Neural progenitor cell (in vitro differentiated cells): ENCODE data around the gene TSPEAR. TPM values are rescaled to one million over a fixed set of nuclear protein-coding genes. Genes with fewer than 3 reads are reported as not detected.

Source experiments
- DNase-seq: peaks from one replicate; pipeline ENCODE4 v3.0.0-alpha.2; 2016; ENCODE audit warnings: low spot score
- H2AFZ ChIP-seq: fragments of 200-600 bp; sonication (generic); replicated peaks from 2 replicates; pipeline ENCODE4 v1.6.1; 2016; ENCODE audit warnings: antibody characterized with exemption
- H3F3A ChIP-seq: fragments of 200-600 bp; sonication (generic); 2 replicates; pipeline ENCODE4 v1.6.1; 2016; ENCODE audit warnings: antibody characterized with exemption, low read depth
- H3K27ac ChIP-seq: fragments of 200-600 bp; sonication (generic); 2 replicates; pipeline ENCODE4 v1.5.1; 2016; ENCODE audit warnings: mild to moderate bottlenecking
- H3K27me3 ChIP-seq: fragments of 200-600 bp; sonication (generic); 2 replicates; pipeline ENCODE4 v1.6.1; 2016; ENCODE audit warnings: mild to moderate bottlenecking, moderate library complexity
- H3K36me3 ChIP-seq: fragments of 200-600 bp; sonication (generic); 2 replicates; pipeline ENCODE4 v1.5.1; 2016
- H3K4me1 ChIP-seq: fragments of 200-600 bp; sonication (generic); 2 replicates; pipeline ENCODE4 v1.6.1; 2016; ENCODE audit warnings: mixed run types
- H3K4me2 ChIP-seq: fragments of 200-600 bp; sonication (generic); 2 replicates; pipeline ENCODE4 v1.6.1; 2016
- H3K4me3 ChIP-seq: fragments of 200-600 bp; sonication (generic); 2 replicates; pipeline ENCODE4 v1.5.1; 2016
- H3K79me2 ChIP-seq: fragments of 200-600 bp; sonication (generic); 2 replicates; pipeline ENCODE4 v1.6.1; 2016; ENCODE audit warnings: low read depth
- H3K9ac ChIP-seq: fragments of 200-600 bp; sonication (generic); 2 replicates; pipeline ENCODE4 v1.6.1; 2016
- H3K9me3 ChIP-seq: fragments of 200-600 bp; sonication (generic); 2 replicates; pipeline ENCODE4 v1.5.1; 2016; ENCODE audit warnings: low read depth
- H4K20me1 ChIP-seq: fragments of 200-600 bp; sonication (generic); 2 replicates; pipeline ENCODE4 v1.6.1; 2016; ENCODE audit warnings: low read depth
- H3K27ac Mint-ChIP-seq: 3 replicates; pipeline ENCODE4 v1.8.0; 2021; ENCODE audit warnings: mixed read lengths
- H3K27me3 Mint-ChIP-seq: 2 replicates; pipeline ENCODE4 v1.8.0; 2022; ENCODE audit warnings: low read depth, mild to moderate bottlenecking, inconsistent platforms, moderate library complexity, mixed read lengths; ENCODE audit not compliant: insufficient read depth
- H3K36me3 Mint-ChIP-seq: 3 replicates; pipeline ENCODE4 v1.8.0; 2021; ENCODE audit warnings: mixed read lengths
- H3K4me1 Mint-ChIP-seq: 3 replicates; pipeline ENCODE4 v1.8.0; 2021; ENCODE audit warnings: mixed read lengths
- H3K4me3 Mint-ChIP-seq: 3 replicates; pipeline ENCODE4 v1.8.0; 2021; ENCODE audit warnings: mild to moderate bottlenecking, moderate library complexity, mixed read lengths
- H3K9me3 Mint-ChIP-seq: 3 replicates; pipeline ENCODE4 v1.8.0; 2020; ENCODE audit warnings: mixed read lengths
- EZH2 ChIP-seq: fragments of 200-600 bp; sonication (generic); IDR thresholded peaks from 2 replicates; pipeline ENCODE4 v1.6.1; 2017; ENCODE audit warnings: antibody characterized with exemption, mild to moderate bottlenecking, moderate library complexity
- EZH2phosphoT487 ChIP-seq: fragments of 200-600 bp; sonication (generic); IDR thresholded peaks from 2 replicates; pipeline ENCODE4 v1.6.1; 2017; ENCODE audit warnings: antibody characterized with exemption
- total RNA-seq: library from RNA; depleted of rRNA; stranded (reverse); fragments of >200 nt; gene quantifications from 2 replicates; pipeline ENCODE4 v1.2.3, GENCODE V29; 2015; ENCODE audit warnings: low replicate concordance
- TF ChIP-seq, protein P1 (sequence below): fragments of 200-600 bp; sonication (generic); IDR thresholded peaks from 2 replicates; pipeline ENCODE4 v1.5.1; 2017; ENCODE audit warnings: antibody characterized with exemption, mild to moderate bottlenecking

Gene TSPEAR
- total RNA-seq, 1 donor from 2014 or later: not detected

- Histone ChIP-seq H4K20me1 (no peaks in the 10 kb centered on the region), H3K79me2 (no peaks in the 10 kb centered on the region), H3K4me2 (no peak overlapping the region), H3F3A (no peaks in the 10 kb centered on the region), H3K36me3 (no peaks in the 10 kb centered on the region), H3K4me1 (peaks cover 7% of the 10 kb centered on the region), H2AFZ (no peak overlapping the region), H3K9me3 (no peaks in the 10 kb centered on the region), H3K27ac (no peak overlapping the region), H3K9ac (no peak overlapping the region), H3K4me3 (no peak overlapping the region), H3K27me3 (no peaks in the 10 kb centered on the region)
- Mint-ChIP-seq H3K27me3 (peaks cover 2% of the 10 kb centered on the region), H3K4me1 (peaks cover 7% of the 10 kb centered on the region), H3K4me3 (no peak overlapping the region), H3K9me3 (no peaks in the 10 kb centered on the region), H3K36me3 (no peaks in the 10 kb centered on the region), H3K27ac (no peak overlapping the region)
- no peak for TF ChIP-seq EZH2
- TF ChIP-seq, protein P1, sequence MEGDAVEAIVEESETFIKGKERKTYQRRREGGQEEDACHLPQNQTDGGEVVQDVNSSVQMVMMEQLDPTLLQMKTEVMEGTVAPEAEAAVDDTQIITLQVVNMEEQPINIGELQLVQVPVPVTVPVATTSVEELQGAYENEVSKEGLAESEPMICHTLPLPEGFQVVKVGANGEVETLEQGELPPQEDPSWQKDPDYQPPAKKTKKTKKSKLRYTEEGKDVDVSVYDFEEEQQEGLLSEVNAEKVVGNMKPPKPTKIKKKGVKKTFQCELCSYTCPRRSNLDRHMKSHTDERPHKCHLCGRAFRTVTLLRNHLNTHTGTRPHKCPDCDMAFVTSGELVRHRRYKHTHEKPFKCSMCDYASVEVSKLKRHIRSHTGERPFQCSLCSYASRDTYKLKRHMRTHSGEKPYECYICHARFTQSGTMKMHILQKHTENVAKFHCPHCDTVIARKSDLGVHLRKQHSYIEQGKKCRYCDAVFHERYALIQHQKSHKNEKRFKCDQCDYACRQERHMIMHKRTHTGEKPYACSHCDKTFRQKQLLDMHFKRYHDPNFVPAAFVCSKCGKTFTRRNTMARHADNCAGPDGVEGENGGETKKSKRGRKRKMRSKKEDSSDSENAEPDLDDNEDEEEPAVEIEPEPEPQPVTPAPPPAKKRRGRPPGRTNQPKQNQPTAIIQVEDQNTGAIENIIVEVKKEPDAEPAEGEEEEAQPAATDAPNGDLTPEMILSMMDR: no peak
- no peak for TF ChIP-seq EZH2phosphoT487
- DNase-seq: no peak
These were observed 203.0 kb downstream of the TSPEAR start for GRCh38 chr21:44508426-44508710.

- Mint-ChIP-seq H3K4me1 (peaks cover 7% of the 10 kb centered on the region), H3K4me3 (no peak overlapping the region), H3K27ac (no peak overlapping the region), H3K9me3 (no peaks in the 10 kb centered on the region), H3K36me3 (no peaks in the 10 kb centered on the region), H3K27me3 (peaks cover 2% of the 10 kb centered on the region)
- Histone ChIP-seq H3K9ac (no peak overlapping the region), H3K4me1 (peaks cover 7% of the 10 kb centered on the region), H3K27ac (no peak overlapping the region), H3K4me3 (no peak overlapping the region), H3K79me2 (no peaks in the 10 kb centered on the region), H3K9me3 (no peaks in the 10 kb centered on the region), H4K20me1 (no peaks in the 10 kb centered on the region), H3K36me3 (no peaks in the 10 kb centered on the region), H3K27me3 (no peaks in the 10 kb centered on the region), H3K4me2 (no peak overlapping the region), H3F3A (no peaks in the 10 kb centered on the region), H2AFZ (no peak overlapping the region)
- TF ChIP-seq EZH2phosphoT487 (no peak), EZH2 (no peak)
- TF ChIP-seq, protein P1: no peak
- DNase-seq: no peak
These were observed 203.5 kb downstream of the TSPEAR start for GRCh38 chr21:44507673-44508425.

DNA sequence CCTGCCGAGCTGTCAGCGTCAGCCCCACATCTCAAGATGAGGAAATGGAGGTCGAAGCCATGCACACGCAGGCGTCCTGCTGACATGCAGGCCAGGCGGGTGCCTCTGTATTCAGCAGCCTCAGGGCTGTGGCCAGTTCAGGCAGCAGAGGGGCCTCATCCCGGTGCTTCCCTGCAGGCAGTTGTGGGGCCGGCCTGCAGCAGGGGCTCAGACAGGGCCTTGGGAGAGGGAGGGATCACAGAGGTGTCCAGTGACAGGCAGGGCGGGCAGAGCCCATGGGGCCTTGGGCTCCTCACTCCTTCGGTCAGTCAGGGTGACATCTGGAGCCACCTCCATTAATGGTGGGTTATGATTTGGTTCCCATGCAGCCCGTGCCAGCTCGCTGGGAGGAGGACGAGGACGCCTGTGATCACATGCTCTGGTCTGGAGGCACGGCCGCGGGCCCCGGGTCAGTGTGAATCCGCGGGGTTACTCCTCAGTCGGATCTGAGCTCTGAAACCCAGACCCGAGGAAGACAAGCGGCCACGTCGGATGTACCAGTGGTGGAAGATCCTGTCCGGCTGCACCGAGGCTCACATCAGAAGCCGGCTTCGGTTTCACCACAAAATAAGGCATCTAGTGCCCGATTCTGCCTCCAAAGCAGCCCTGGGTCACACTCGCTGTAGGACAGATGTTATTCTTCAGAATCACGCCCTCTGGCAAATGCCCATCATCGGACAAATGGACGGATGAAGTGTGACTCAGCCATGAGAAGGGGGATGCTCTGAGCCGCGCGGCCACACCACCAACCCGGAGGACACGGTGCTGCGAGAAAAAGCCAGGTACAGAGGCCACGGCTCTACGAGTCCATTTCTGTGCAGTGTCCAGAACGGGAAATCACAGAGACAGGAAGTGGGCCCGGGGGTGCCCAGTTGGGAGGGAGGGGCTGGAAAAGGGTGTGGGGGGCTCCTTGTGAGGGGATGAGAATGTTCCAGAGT is 204.8 kb downstream of the TSPEAR start:
- H3K4me3 Mint-ChIP-seq: no peak overlapping the region
- TF ChIP-seq EZH2: no peak
- TF ChIP-seq, protein P1: no peak
- TF ChIP-seq EZH2phosphoT487: no peak

More for the DNA sequence above, 204.8 kb downstream of the TSPEAR start:
- H3K36me3 Mint-ChIP-seq: no peaks in the 10 kb centered on the region
- H3K27me3 Mint-ChIP-seq: peaks cover 2% of the 10 kb centered on the region
- Histone ChIP-seq H3K9ac (no peak overlapping the region), H2AFZ (peak overlapping the region; percentile 10), H3K4me3 (no peak overlapping the region), H3F3A (no peaks in the 10 kb centered on the region), H3K36me3 (no peaks in the 10 kb centered on the region), H3K27ac (no peak overlapping the region), H3K79me2 (no peaks in the 10 kb centered on the region), H3K4me1 (peaks cover 7% of the 10 kb centered on the region), H3K9me3 (no peaks in the 10 kb centered on the region), H3K4me2 (no peak overlapping the region), H4K20me1 (no peaks in the 10 kb centered on the region), H3K27me3 (no peaks in the 10 kb centered on the region)
- peak; percentile 33 for DNase-seq
- H3K27ac Mint-ChIP-seq: no peak overlapping the region
- H3K4me1 Mint-ChIP-seq: peaks cover 7% of the 10 kb centered on the region
- H3K9me3 Mint-ChIP-seq: no peaks in the 10 kb centered on the region
